H9 (cell line): ENCODE results near the gene SREBF2. TPM values are rescaled to one million over a fixed set of nuclear protein-coding genes. Genes with fewer than 3 reads are reported as not detected.
A peak's percentile ranks its signal among the peaks of the same experiment; 100 is the strongest.

Experiments used
- DNase-seq: peaks from one replicate; pipeline ENCODE4 v3.0.0-alpha.2; 2017
- H2AFZ ChIP-seq: one replicate; pipeline ENCODE4 v1.6.1; 2013; ENCODE audit warnings: mild to moderate bottlenecking, low read length, control low read depth, moderate library complexity
- H2AK5ac ChIP-seq: 2 replicates; pipeline ENCODE4 v1.6.1; 2013; ENCODE audit warnings: low read length, control low read depth, mixed read lengths; ENCODE audit not compliant: insufficient read length
- H2BK120ac ChIP-seq: one replicate; pipeline ENCODE4 v1.6.1; 2013; ENCODE audit warnings: low read depth, mild to moderate bottlenecking, low read length, control low read depth, inconsistent platforms; ENCODE audit not compliant: poor library complexity, severe bottlenecking
- H2BK12ac ChIP-seq: 2 replicates; pipeline ENCODE4 v1.6.1; 2013; ENCODE audit warnings: low read length, control low read depth, mixed read lengths, low read depth; ENCODE audit not compliant: insufficient read length
- H2BK15ac ChIP-seq: 2 replicates; pipeline ENCODE4 v1.6.1; 2013; ENCODE audit warnings: low read depth, low read length, control low read depth
- H2BK20ac ChIP-seq: one replicate; pipeline ENCODE4 v1.6.1; 2013; ENCODE audit warnings: low read depth, mild to moderate bottlenecking, low read length, control low read depth, inconsistent platforms; ENCODE audit not compliant: poor library complexity, severe bottlenecking
- H2BK5ac ChIP-seq: 2 replicates; pipeline ENCODE4 v1.6.1; 2013; ENCODE audit warnings: low read length, control low read depth, mixed read lengths; ENCODE audit not compliant: insufficient read length
- H3K14ac ChIP-seq: 2 replicates; pipeline ENCODE4 v1.6.1; 2013; ENCODE audit warnings: low read length, control low read depth; ENCODE audit not compliant: insufficient read depth
- H3K18ac ChIP-seq: 2 replicates; pipeline ENCODE4 v1.6.1; 2013; ENCODE audit warnings: low read depth, mild to moderate bottlenecking, mixed read lengths, low read length, control low read depth; ENCODE audit not compliant: insufficient read length
- H3K23ac ChIP-seq: 2 replicates; pipeline ENCODE4 v1.6.1; 2013; ENCODE audit warnings: low read length, control low read depth, mixed read lengths, low read depth; ENCODE audit not compliant: insufficient read length
- H3K23me2 ChIP-seq: 2 replicates; pipeline ENCODE4 v1.6.1; 2013; ENCODE audit warnings: low read depth, mild to moderate bottlenecking, mixed read lengths, low read length, control low read depth; ENCODE audit not compliant: insufficient read length, poor library complexity, severe bottlenecking
- H3K27ac ChIP-seq: 2 replicates; pipeline ENCODE4 v1.5.1; 2013; ENCODE audit warnings: low read length, control low read depth, mixed read lengths, low read depth; ENCODE audit not compliant: insufficient read length
- H3K27me3 ChIP-seq: 2 replicates; pipeline ENCODE4 v1.6.1; 2013; ENCODE audit warnings: low read length, control low read depth, inconsistent platforms; ENCODE audit not compliant: insufficient read depth
- H3K4ac ChIP-seq: 2 replicates; pipeline ENCODE4 v1.6.1; 2013; ENCODE audit warnings: low read depth, mild to moderate bottlenecking, control low read depth, inconsistent platforms, low read length, moderate library complexity
- H3K4me1 ChIP-seq: 2 replicates; pipeline ENCODE4 v1.6.1; 2013; ENCODE audit warnings: low read length, control low read depth, inconsistent platforms; ENCODE audit not compliant: insufficient read depth
- H3K4me2 ChIP-seq: 2 replicates; pipeline ENCODE4 v1.6.1; 2013; ENCODE audit warnings: low read length, control low read depth, mixed read lengths; ENCODE audit not compliant: insufficient read length, insufficient read depth
- H3K56ac ChIP-seq: 2 replicates; pipeline ENCODE4 v1.6.1; 2013; ENCODE audit warnings: low read depth, mild to moderate bottlenecking, mixed read lengths, low read length, control low read depth; ENCODE audit not compliant: insufficient read length
- H3K79me1 ChIP-seq: 2 replicates; pipeline ENCODE4 v1.6.1; 2013; ENCODE audit warnings: low read depth, mild to moderate bottlenecking, moderate library complexity, low read length, control low read depth, inconsistent platforms; ENCODE audit not compliant: insufficient read depth, poor library complexity, severe bottlenecking
- H3K79me2 ChIP-seq: 2 replicates; pipeline ENCODE4 v1.6.1; 2013; ENCODE audit warnings: low read length, control low read depth, inconsistent platforms; ENCODE audit not compliant: insufficient read depth
- H3K9ac ChIP-seq: 2 replicates; pipeline ENCODE4 v1.6.1; 2013; ENCODE audit warnings: low read length, control low read depth, mixed read lengths; ENCODE audit not compliant: insufficient read length; ENCODE audit errors: extremely low read depth
- H3K9me3 ChIP-seq: one replicate; pipeline ENCODE4 v1.6.1; 2013; ENCODE audit warnings: low read depth, low read length, inconsistent platforms; ENCODE audit not compliant: control insufficient read depth
- H3T11ph ChIP-seq: one replicate; pipeline ENCODE4 v1.6.1; 2013; ENCODE audit warnings: mild to moderate bottlenecking, low read length, control low read depth, inconsistent platforms
- H4K20me1 ChIP-seq: one replicate; pipeline ENCODE4 v1.6.1; 2013; ENCODE audit not compliant: control insufficient read depth, insufficient read length, insufficient read depth
- H4K5ac ChIP-seq: 2 replicates; pipeline ENCODE4 v1.6.1; 2013; ENCODE audit warnings: low read depth, mild to moderate bottlenecking, mixed read lengths, low read length, control low read depth; ENCODE audit not compliant: insufficient read length
- H4K8ac ChIP-seq: replicated peaks from 2 replicates; pipeline ENCODE4 v1.6.1; 2013; ENCODE audit warnings: low read length, control low read depth, mixed read lengths, low read depth; ENCODE audit not compliant: insufficient read length
- H4K91ac ChIP-seq: 2 replicates; pipeline ENCODE4 v1.6.1; 2013; ENCODE audit warnings: low read depth, mild to moderate bottlenecking, moderate library complexity, mixed read lengths, low read length, control low read depth; ENCODE audit not compliant: insufficient read length
- H3K27ac Mint-ChIP-seq, 3 experiments: 2 replicates in 2 of 3; 3 replicates in 1 of 3; pipeline ENCODE4 v1.8.0; 2020 to 2021; ENCODE audit warnings: mixed read lengths in 3 of 3, mild to moderate bottlenecking in 1 of 3, moderate library complexity in 1 of 3
- H3K27me3 Mint-ChIP-seq: 2 replicates; pipeline ENCODE4 v1.8.0; 2021; ENCODE audit warnings: low read depth, mild to moderate bottlenecking, moderate library complexity, mixed read lengths
- H3K36me3 Mint-ChIP-seq, 3 experiments: 2 replicates in 2 of 3; 3 replicates in 1 of 3; pipeline ENCODE4 v1.8.0; 2020 to 2021; ENCODE audit warnings: low read depth in 3 of 3, mixed read lengths in 3 of 3; ENCODE audit not compliant: insufficient read depth in 1 of 3
- H3K4me1 Mint-ChIP-seq, 2 experiments: 2 replicates each; pipeline ENCODE4 v1.8.0; 2020; ENCODE audit warnings: mixed read lengths in 2 of 2
- H3K4me3 Mint-ChIP-seq, 2 experiments: 2 replicates in 1 of 2; 3 replicates in 1 of 2; pipeline ENCODE4 v1.8.0; 2020 to 2021; ENCODE audit warnings: mild to moderate bottlenecking in 2 of 2, mixed read lengths in 2 of 2, moderate library complexity in 1 of 2
- H3K9me3 Mint-ChIP-seq, 2 experiments: 2 replicates in 1 of 2; 3 replicates in 1 of 2; pipeline ENCODE4 v1.8.0; 2020; ENCODE audit warnings: mild to moderate bottlenecking in 2 of 2, mixed read lengths in 2 of 2, moderate library complexity in 1 of 2
- CTCF ChIP-seq: fragments of 200-600 bp; sonication (generic); conservative IDR thresholded peaks from 3 replicates; pipeline ENCODE4 v1.8.0; 2021; ENCODE audit warnings: antibody characterized with exemption, mild to moderate bottlenecking
- WGBS: extraction: QIAGEN DNeasy Blood & Tissue Kit; methylation state at CpG from one replicate; pipeline ENCODE4 v1.1.7; 2013; ENCODE audit warnings: missing lambda C conversion rate, low lambda C conversion rate, mixed read lengths; ENCODE audit not compliant: insufficient read length; ENCODE audit errors: extremely low coverage; 5-methylcytosine and 5-hydroxymethylcytosine counted together
- total RNA-seq: library from RNA; stranded (reverse); gene quantifications from 2 replicates; pipeline ENCODE4 v1.2.1, GENCODE V29; 2021

SREBF2 gene
- total RNA-seq, 1 experiment from 2014 or later = 146 TPM

GRCh38 chr22:41940832-41941765 is 108.2 kb downstream of the SREBF2 start:
- no peaks in the 10 kb centered on the region; a peak in 1 of 5 replicates for H3K9me3 Mint-ChIP-seq
- no peak overlapping the region for H3K4me3 Mint-ChIP-seq
- no CpG with 5 or more reads among the region's 13 CpGs for WGBS
- DNase-seq = peak; percentile 89
- TF ChIP-seq CTCF = peak; percentile 90
- H3T11ph ChIP-seq = no peak overlapping the region
- peak overlapping the region; percentile 27 to 30 (median 29); a peak in 3 of 7 replicates for H3K27ac Mint-ChIP-seq
- no peak overlapping the region for H2BK5ac ChIP-seq
- no peak overlapping the region for H2AFZ ChIP-seq
- no peaks in the 10 kb centered on the region; the same call in 1 of the 2 replicates for H3K27me3 Mint-ChIP-seq
- H3K27me3 ChIP-seq = no peaks in the 10 kb centered on the region
- H3K36me3 Mint-ChIP-seq = peaks cover 60 to 79% (median 77%) of the 10 kb centered on the region in 3 experiments; a peak in 6 of 7 replicates
- no peak overlapping the region for H2BK15ac ChIP-seq
- H3K9me3 ChIP-seq = no peaks in the 10 kb centered on the region
- H3K4me1 Mint-ChIP-seq = peaks cover 20 to 21% of the 10 kb centered on the region in 2 experiments
- no peak overlapping the region for H3K14ac ChIP-seq
- H2BK20ac ChIP-seq = no peak overlapping the region
- no peak overlapping the region for H4K5ac ChIP-seq
- no peak overlapping the region for H3K56ac ChIP-seq
- no peak overlapping the region for H4K8ac ChIP-seq
- H3K23ac ChIP-seq = no peak overlapping the region
- H2AK5ac ChIP-seq = no peak overlapping the region
- no peak overlapping the region for H3K4me2 ChIP-seq
- no peak overlapping the region for H3K27ac ChIP-seq
- H3K79me2 ChIP-seq = no peaks in the 10 kb centered on the region; the same call in 1 of the 2 replicates
- no peak overlapping the region for H3K9ac ChIP-seq
- H4K20me1 ChIP-seq = peaks cover 2% of the 10 kb centered on the region
- no peak overlapping the region for H3K18ac ChIP-seq
- peaks cover 3% of the 10 kb centered on the region; the same call in 1 of the 2 replicates for H3K4me1 ChIP-seq
- no peaks in the 10 kb centered on the region for H3K79me1 ChIP-seq
- H2BK12ac ChIP-seq = no peak overlapping the region
- no peak overlapping the region for H3K4ac ChIP-seq
- peaks cover 5% of the 10 kb centered on the region for H3K23me2 ChIP-seq
- no peak overlapping the region for H2BK120ac ChIP-seq
- no peak overlapping the region for H4K91ac ChIP-seq
